AG04450 (cell line): ENCODE results near the gene CNGB1. TPM values are rescaled to one million over a fixed set of nuclear protein-coding genes. Genes with fewer than 3 reads are reported as not detected.
A peak's percentile ranks its signal among the peaks of the same experiment; 100 is the strongest.

Experiments used
- CTCF ChIA-PET: fragments of 300-600, 350-600 bp; formaldehyde crosslinking; extraction: SDS; loops from one replicate; lab custom pipeline; 2022; ENCODE audit warnings: antibody characterized with exemption, inconsistent platforms; lab: Charles Lee
- POLR2A ChIA-PET: fragments of 350-600 bp; formaldehyde crosslinking; extraction: SDS; loops from one replicate; lab custom pipeline; 2021; ENCODE audit warnings: antibody characterized with exemption, inconsistent platforms; lab: Yijun Ruan, JAX
- DNase-seq: peaks from one replicate; pipeline ENCODE4 v3.0.0-alpha.2; 2011; ENCODE audit warnings: low read depth, low spot score
- H3K27ac ChIP-seq: one replicate; pipeline ENCODE4 v1.5.1; 2012; ENCODE audit warnings: low read depth, low read length, control low read depth
- H3K27me3 ChIP-seq: one replicate; pipeline ENCODE4 v1.6.0; 2012; ENCODE audit warnings: low read length; ENCODE audit not compliant: control insufficient read depth, insufficient read depth
- H3K4me3 ChIP-seq: 2 replicates; pipeline ENCODE4 v1.5.1; 2011; ENCODE audit warnings: mild to moderate bottlenecking, low read depth, low read length, control low read depth
- H3K9me3 ChIP-seq: 2 replicates; pipeline ENCODE4 v1.5.1; 2012; ENCODE audit warnings: low read length; ENCODE audit not compliant: control insufficient read depth, insufficient read depth
- polyA plus RNA-seq: library from polyadenylated mRNA; depleted of rRNA; stranded (reverse); fragments of >200 nt; gene quantifications from 2 replicates; pipeline ENCODE4 v1.2.3, GENCODE V29; 2011
- TF ChIP-seq, protein P1 (sequence below): IDR thresholded peaks from 2 replicates; pipeline ENCODE4 v1.5.1; 2011; ENCODE audit warnings: low read depth, low read length, control low read depth, inconsistent platforms

Gene CNGB1
- polyA plus RNA-seq, 1 experiment = not detected

DNA sequence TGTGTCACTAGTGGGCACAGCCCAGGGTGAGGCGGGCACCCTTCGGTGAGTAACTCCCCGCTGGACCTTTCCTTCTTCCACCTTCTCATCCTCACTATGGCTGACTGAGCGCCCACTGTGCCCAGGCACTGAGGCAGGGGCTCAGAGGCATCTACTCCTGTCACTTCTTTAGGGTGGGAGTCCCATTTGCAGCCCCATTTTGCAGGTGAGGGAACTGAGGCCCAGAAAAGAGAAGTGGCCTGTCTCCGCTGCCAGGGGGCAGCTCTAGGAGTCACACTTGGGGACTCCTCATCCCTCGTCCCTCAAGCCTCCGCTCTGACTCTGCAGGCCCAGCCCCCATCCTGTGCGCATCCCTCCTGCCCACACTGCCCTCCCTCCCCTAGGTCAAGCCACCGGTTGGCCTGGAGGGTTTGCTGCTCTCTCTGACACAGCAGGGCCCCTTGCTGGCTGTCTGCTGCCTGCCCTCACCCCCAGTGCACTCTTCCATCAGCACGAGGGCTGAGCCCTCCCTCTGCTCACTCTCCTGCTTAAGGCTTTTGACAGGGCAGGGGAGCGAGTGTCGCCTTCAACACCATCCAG is 62.4 kb downstream of the CNGB1 start:
- no peak overlapping the region for H3K27ac ChIP-seq
- ChIA-PET POLR2A (no interaction called here), CTCF (interaction anchor here (1.1 to 2.2 kb wide), 2 partner anchors 92 to 96 kb away, joined by 3 to 8 read pairs; no protein-coding TSS in a partner anchor)
- DNase-seq = no peak
- TF ChIP-seq, protein P1, sequence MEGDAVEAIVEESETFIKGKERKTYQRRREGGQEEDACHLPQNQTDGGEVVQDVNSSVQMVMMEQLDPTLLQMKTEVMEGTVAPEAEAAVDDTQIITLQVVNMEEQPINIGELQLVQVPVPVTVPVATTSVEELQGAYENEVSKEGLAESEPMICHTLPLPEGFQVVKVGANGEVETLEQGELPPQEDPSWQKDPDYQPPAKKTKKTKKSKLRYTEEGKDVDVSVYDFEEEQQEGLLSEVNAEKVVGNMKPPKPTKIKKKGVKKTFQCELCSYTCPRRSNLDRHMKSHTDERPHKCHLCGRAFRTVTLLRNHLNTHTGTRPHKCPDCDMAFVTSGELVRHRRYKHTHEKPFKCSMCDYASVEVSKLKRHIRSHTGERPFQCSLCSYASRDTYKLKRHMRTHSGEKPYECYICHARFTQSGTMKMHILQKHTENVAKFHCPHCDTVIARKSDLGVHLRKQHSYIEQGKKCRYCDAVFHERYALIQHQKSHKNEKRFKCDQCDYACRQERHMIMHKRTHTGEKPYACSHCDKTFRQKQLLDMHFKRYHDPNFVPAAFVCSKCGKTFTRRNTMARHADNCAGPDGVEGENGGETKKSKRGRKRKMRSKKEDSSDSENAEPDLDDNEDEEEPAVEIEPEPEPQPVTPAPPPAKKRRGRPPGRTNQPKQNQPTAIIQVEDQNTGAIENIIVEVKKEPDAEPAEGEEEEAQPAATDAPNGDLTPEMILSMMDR = no peak
- peaks cover 44% of the 10 kb centered on the region for H3K27me3 ChIP-seq
- H3K9me3 ChIP-seq = no peaks in the 10 kb centered on the region
- no peak overlapping the region for H3K4me3 ChIP-seq

- Histone ChIP-seq H3K4me3 (no peak overlapping the region), H3K9me3 (no peaks in the 10 kb centered on the region), H3K27ac (no peak overlapping the region), H3K27me3 (peaks cover 41% of the 10 kb centered on the region)
- TF ChIP-seq, protein P1 = peak; percentile 57
- CTCF ChIA-PET = interaction anchor here (0.5 to 2.6 kb wide), 21 partner anchors 9 to 1602 kb away, joined by 3 to 12 read pairs (median 3); partner anchors contain the start of genes USB1 and ZNF319
- no peak for DNase-seq
- POLR2A ChIA-PET = no interaction called here
Measured at GRCh38 chr16:57906382-57907316, 64.3 kb downstream of the CNGB1 start.

DNA sequence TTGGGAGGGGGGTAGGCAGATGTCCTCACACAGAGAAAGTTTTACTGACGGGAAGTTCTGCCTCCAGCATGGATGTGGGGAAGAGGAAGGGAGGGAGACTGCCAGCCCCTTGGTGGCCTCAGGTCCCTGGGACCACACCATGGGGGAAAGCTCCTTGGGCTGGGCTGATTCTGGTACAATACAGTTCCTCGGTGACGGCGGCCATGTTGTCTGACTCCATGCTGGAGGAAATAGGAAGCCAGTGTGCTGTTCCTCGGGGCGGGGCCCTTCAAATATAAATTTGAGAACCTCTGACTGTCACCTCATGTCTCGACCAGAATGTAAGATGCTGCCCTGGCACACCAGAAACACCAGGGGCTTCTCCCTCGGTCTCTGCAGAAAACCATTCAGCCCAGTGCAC is 66.8 kb downstream of the CNGB1 start:
- CTCF ChIA-PET = interaction anchor here (0.6 kb wide), 1 partner anchor 96 kb away, joined by 3 read pairs; the partner anchor contains the start of genes USB1 and ZNF319
- POLR2A ChIA-PET = no interaction called here
- no peak for DNase-seq
- no peak overlapping the region for H3K27ac ChIP-seq
- no peak overlapping the region for H3K4me3 ChIP-seq
- no peaks in the 10 kb centered on the region for H3K9me3 ChIP-seq
- TF ChIP-seq, protein P1 = no peak
- H3K27me3 ChIP-seq = peaks cover 45% of the 10 kb centered on the region

DNA sequence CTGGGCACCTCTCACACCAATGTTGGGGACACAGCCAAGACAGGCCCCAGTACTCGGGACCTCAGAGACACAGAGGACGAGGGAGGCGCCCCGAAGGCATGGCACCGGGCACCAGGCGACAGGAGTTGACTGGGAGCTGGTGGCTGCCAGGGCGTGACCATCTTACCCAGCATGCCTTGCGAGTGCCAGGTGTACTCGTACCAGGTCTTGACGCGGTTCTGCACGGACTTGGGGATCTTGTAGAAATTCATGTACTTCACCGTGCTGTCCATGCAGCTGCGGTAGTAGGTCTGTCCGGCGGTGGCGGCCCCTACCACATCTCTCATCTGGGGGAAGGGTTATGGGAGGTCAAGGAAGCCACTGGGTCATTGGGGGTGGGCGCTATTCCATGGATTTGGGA is 67.3 kb downstream of the CNGB1 start:
- DNase-seq = no peak

More for the DNA sequence above, 67.3 kb downstream of the CNGB1 start:
- H3K27me3 ChIP-seq = peaks cover 42% of the 10 kb centered on the region
- H3K4me3 ChIP-seq = no peak overlapping the region
- CTCF ChIA-PET = interaction anchor here (0.6 kb wide), 1 partner anchor 97 kb away, joined by 3 read pairs; the partner anchor contains the start of genes USB1 and ZNF319
- H3K27ac ChIP-seq = no peak overlapping the region
- H3K9me3 ChIP-seq = no peaks in the 10 kb centered on the region
- POLR2A ChIA-PET = no interaction called here
- TF ChIP-seq, protein P1 = no peak
